Measurements from ENCODE around the gene ALKAL2. TPM values are rescaled to one million over a fixed set of nuclear protein-coding genes. Genes with fewer than 3 reads are reported as not detected.

ALKAL2 gene
- total and polyA plus RNA-seq, 2 of the 13 experiments (the other 11 are each of a cell fraction or from before 2014, with no cell fraction given): 0.22 to 1.7 TPM

GRCh38 chr2:249538-250042, 38.3 kb downstream of the ALKAL2 start (continued):
- TF ChIP-seq, protein P1, sequence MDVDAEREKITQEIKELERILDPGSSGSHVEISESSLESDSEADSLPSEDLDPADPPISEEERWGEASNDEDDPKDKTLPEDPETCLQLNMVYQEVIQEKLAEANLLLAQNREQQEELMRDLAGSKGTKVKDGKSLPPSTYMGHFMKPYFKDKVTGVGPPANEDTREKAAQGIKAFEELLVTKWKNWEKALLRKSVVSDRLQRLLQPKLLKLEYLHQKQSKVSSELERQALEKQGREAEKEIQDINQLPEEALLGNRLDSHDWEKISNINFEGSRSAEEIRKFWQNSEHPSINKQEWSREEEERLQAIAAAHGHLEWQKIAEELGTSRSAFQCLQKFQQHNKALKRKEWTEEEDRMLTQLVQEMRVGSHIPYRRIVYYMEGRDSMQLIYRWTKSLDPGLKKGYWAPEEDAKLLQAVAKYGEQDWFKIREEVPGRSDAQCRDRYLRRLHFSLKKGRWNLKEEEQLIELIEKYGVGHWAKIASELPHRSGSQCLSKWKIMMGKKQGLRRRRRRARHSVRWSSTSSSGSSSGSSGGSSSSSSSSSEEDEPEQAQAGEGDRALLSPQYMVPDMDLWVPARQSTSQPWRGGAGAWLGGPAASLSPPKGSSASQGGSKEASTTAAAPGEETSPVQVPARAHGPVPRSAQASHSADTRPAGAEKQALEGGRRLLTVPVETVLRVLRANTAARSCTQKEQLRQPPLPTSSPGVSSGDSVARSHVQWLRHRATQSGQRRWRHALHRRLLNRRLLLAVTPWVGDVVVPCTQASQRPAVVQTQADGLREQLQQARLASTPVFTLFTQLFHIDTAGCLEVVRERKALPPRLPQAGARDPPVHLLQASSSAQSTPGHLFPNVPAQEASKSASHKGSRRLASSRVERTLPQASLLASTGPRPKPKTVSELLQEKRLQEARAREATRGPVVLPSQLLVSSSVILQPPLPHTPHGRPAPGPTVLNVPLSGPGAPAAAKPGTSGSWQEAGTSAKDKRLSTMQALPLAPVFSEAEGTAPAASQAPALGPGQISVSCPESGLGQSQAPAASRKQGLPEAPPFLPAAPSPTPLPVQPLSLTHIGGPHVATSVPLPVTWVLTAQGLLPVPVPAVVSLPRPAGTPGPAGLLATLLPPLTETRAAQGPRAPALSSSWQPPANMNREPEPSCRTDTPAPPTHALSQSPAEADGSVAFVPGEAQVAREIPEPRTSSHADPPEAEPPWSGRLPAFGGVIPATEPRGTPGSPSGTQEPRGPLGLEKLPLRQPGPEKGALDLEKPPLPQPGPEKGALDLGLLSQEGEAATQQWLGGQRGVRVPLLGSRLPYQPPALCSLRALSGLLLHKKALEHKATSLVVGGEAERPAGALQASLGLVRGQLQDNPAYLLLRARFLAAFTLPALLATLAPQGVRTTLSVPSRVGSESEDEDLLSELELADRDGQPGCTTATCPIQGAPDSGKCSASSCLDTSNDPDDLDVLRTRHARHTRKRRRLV (CRISPR knock-in tag; IDR thresholded peaks at IDR 0.05): 0 out of 2 replicates have a peak, but pooled peaks have one; percentile 33
- TF ChIP-seq ZNF335 (CRISPR knock-in tag; IDR thresholded peaks at IDR 0.05) (no peak), ARHGAP35 (CRISPR knock-in tag; IDR thresholded peaks at IDR 0.05; ENCODE audit: borderline replicate concordance) (peak; percentile 56; the same call in 1 of the 2 replicates), ZNF614 (CRISPR knock-in tag; IDR thresholded peaks at IDR 0.05; ENCODE audit: borderline replicate concordance) (peak; percentile 94), ZNF619 (CRISPR knock-in tag; IDR thresholded peaks at IDR 0.05) (no peak; the same call in 1 of the 2 replicates), ZNF605 (CRISPR knock-in tag; IDR thresholded peaks at IDR 0.05) (peak; percentile 67; the same call in 1 of the 2 replicates), MXD1 (CRISPR knock-in tag; IDR thresholded peaks at IDR 0.05) (no peak), ZFP1 (CRISPR knock-in tag; IDR thresholded peaks at IDR 0.05) (peak; percentile 94), ZNF547 (CRISPR knock-in tag; IDR thresholded peaks at IDR 0.05) (peak; percentile 52; the same call in 1 of the 2 replicates), NCOA1 (CRISPR knock-in tag; IDR thresholded peaks at IDR 0.05) (no peak), KDM6A (CRISPR knock-in tag; IDR thresholded peaks at IDR 0.05; ENCODE audit: low read depth) (peak; percentile 47; the same call in 1 of the 2 replicates), ELF3 (CRISPR knock-in tag; IDR thresholded peaks at IDR 0.05) (peak; percentile 91), CREB1 (IDR thresholded peaks at IDR 0.05) (no peak), CREB1 (CRISPR knock-in tag; IDR thresholded peaks at IDR 0.05) (peak; percentile 75; the same call in 1 of the 2 replicates), ARID3A (IDR thresholded peaks at IDR 0.05; ENCODE audit: low read depth, low read length) (peak; percentile 62; the same call in 1 of the 2 replicates), ZNF629 (CRISPR knock-in tag; conservative IDR thresholded peaks at IDR 0.05) (peak; percentile 65), SRSF4 (IDR thresholded peaks at IDR 0.05; ENCODE audit: low read depth, low read length, poor library complexity, severe bottlenecking) (no peak), MTA1 (CRISPR knock-in tag; IDR thresholded peaks at IDR 0.05; ENCODE audit: borderline replicate concordance) (peak; percentile 56; the same call in 1 of the 2 replicates), TMF1 (CRISPR knock-in tag; IDR thresholded peaks at IDR 0.05; ENCODE audit: low read depth) (no peak)
- TF ChIP-seq, protein P2, sequence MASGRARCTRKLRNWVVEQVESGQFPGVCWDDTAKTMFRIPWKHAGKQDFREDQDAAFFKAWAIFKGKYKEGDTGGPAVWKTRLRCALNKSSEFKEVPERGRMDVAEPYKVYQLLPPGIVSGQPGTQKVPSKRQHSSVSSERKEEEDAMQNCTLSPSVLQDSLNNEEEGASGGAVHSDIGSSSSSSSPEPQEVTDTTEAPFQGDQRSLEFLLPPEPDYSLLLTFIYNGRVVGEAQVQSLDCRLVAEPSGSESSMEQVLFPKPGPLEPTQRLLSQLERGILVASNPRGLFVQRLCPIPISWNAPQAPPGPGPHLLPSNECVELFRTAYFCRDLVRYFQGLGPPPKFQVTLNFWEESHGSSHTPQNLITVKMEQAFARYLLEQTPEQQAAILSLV (CRISPR knock-in tag; IDR thresholded peaks at IDR 0.05; ENCODE audit: borderline replicate concordance): no peak
- TF ChIP-seq, protein P3, sequence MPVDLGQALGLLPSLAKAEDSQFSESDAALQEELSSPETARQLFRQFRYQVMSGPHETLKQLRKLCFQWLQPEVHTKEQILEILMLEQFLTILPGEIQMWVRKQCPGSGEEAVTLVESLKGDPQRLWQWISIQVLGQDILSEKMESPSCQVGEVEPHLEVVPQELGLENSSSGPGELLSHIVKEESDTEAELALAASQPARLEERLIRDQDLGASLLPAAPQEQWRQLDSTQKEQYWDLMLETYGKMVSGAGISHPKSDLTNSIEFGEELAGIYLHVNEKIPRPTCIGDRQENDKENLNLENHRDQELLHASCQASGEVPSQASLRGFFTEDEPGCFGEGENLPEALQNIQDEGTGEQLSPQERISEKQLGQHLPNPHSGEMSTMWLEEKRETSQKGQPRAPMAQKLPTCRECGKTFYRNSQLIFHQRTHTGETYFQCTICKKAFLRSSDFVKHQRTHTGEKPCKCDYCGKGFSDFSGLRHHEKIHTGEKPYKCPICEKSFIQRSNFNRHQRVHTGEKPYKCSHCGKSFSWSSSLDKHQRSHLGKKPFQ (CRISPR knock-in tag; IDR thresholded peaks at IDR 0.05; ENCODE audit: insufficient replicate concordance): no peak

Measured in HepG2 (cell line).